Glutamatergic neuron (in vitro differentiated cells): ENCODE results near the gene SIK3. TPM values are rescaled to one million over a fixed set of nuclear protein-coding genes. Genes with fewer than 3 reads are reported as not detected.

Source experiments
- DNase-seq: peaks from one replicate; pipeline ENCODE4 v3.0.0; 2022
- H3K27ac Mint-ChIP-seq: one replicate; pipeline ENCODE4 v1.8.0; 2020; ENCODE audit warnings: mild to moderate bottlenecking, mixed read lengths, inconsistent platforms; ENCODE audit not compliant: unreplicated experiment
- H3K27me3 Mint-ChIP-seq: one replicate; pipeline ENCODE4 v1.8.0; 2020; ENCODE audit warnings: mild to moderate bottlenecking, moderate library complexity, mixed read lengths, inconsistent platforms; ENCODE audit not compliant: unreplicated experiment
- H3K36me3 Mint-ChIP-seq: one replicate; pipeline ENCODE4 v1.8.0; 2020; ENCODE audit warnings: mild to moderate bottlenecking, mixed read lengths, inconsistent platforms; ENCODE audit not compliant: unreplicated experiment
- H3K4me1 Mint-ChIP-seq: one replicate; pipeline ENCODE4 v1.8.0; 2020; ENCODE audit warnings: mild to moderate bottlenecking, low read depth, mixed read lengths, inconsistent platforms; ENCODE audit not compliant: unreplicated experiment
- H3K4me3 Mint-ChIP-seq: one replicate; pipeline ENCODE4 v1.8.0; 2020; ENCODE audit warnings: mild to moderate bottlenecking, mixed read lengths, inconsistent platforms; ENCODE audit not compliant: unreplicated experiment
- H3K9me3 Mint-ChIP-seq: one replicate; pipeline ENCODE4 v1.8.0; 2020; ENCODE audit warnings: mild to moderate bottlenecking, moderate library complexity, mixed read lengths, inconsistent platforms; ENCODE audit not compliant: unreplicated experiment
- long read RNA-seq: library from polyadenylated mRNA; unstranded; transcript quantifications from one replicate; pipeline ENCODE4 v2.0.0, GENCODE V29; 2020; ENCODE audit not compliant: unreplicated experiment
- total RNA-seq: library from RNA; stranded (reverse); fragmentation: NEBNext Ultra II Directional; extraction: Animal tissue kit (Norgen Biotek cat#: 25700); gene quantifications from one replicate; pipeline ENCODE4 v1.2.1, GENCODE V29; 2021; ENCODE audit not compliant: unreplicated experiment
- TF ChIP-seq, protein P1 (sequence below): fragments of 200-600 bp; sonication (generic); IDR thresholded peaks from one replicate; pipeline ENCODE4 v1.5.0; 2021; ENCODE audit not compliant: partially characterized antibody, unreplicated experiment

SIK3 gene
- total RNA-seq: 22.2 TPM
- long read RNA-seq: 0 reads

DNA sequence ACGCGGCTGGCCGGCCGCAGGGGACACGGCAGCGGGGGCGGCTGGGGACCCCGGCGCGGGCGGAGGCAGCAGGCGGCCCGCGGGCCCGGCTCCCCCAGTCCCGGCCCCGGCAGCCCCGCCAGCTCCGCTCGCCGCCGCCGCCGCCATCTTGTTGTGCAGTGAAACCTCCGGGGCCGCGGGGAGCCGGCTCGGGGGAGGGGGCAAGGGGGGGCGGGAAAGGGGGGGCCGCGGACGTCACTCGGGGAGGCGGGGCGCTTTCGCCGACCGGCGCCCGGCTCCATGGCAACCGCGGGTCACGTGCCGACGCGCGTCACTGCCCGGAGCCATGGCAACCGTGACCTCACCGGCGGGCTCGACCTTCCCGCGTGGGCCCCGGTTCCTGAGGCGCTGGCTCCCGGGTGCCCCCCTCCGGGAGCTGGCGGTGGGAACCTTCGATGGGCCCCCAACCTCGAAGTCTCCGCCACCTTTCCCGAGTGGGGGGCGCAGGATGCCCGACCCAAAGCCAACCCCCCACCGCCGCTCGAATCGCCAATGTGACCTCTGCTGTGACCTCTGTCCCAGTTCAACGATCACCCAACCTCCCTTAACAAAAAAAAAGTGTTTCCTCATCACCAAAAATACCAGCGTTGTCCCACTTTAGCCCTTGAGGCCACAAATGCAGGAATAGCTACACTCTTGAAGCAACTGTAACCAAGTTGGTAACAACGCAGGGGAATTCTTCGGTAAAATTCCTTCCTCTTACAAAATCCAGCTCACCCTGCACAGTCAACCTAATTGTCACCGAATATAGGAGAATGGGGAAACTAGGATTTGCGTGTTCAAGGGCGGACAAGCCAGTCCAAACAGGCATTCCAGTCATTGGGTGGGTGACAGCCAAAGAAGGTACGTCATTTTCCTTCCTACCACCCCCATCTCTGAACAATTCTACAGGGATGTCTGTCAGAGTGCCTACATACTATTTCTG is at the start of gene SIK3:
Gene SIK3, minus strand, starts transcription at position 160 of the 964 bp plus-strand sequence. Its CDS starts 13 bp downstream, at position 147.
- H3K9me3 Mint-ChIP-seq: peaks cover 3% of the 10 kb centered on the region
- peak; percentile 92 for DNase-seq
- H3K36me3 Mint-ChIP-seq: no peaks in the 10 kb centered on the region
- TF ChIP-seq, protein P1, sequence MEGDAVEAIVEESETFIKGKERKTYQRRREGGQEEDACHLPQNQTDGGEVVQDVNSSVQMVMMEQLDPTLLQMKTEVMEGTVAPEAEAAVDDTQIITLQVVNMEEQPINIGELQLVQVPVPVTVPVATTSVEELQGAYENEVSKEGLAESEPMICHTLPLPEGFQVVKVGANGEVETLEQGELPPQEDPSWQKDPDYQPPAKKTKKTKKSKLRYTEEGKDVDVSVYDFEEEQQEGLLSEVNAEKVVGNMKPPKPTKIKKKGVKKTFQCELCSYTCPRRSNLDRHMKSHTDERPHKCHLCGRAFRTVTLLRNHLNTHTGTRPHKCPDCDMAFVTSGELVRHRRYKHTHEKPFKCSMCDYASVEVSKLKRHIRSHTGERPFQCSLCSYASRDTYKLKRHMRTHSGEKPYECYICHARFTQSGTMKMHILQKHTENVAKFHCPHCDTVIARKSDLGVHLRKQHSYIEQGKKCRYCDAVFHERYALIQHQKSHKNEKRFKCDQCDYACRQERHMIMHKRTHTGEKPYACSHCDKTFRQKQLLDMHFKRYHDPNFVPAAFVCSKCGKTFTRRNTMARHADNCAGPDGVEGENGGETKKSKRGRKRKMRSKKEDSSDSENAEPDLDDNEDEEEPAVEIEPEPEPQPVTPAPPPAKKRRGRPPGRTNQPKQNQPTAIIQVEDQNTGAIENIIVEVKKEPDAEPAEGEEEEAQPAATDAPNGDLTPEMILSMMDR: no peak
- peaks cover 27% of the 10 kb centered on the region for H3K4me1 Mint-ChIP-seq
- H3K4me3 Mint-ChIP-seq: peak within 1 kb of the TSS; percentile 90
- H3K27ac Mint-ChIP-seq: peak within 1 kb of the TSS; percentile 57
- H3K27me3 Mint-ChIP-seq: peaks cover 7% of the 10 kb centered on the region

DNA sequence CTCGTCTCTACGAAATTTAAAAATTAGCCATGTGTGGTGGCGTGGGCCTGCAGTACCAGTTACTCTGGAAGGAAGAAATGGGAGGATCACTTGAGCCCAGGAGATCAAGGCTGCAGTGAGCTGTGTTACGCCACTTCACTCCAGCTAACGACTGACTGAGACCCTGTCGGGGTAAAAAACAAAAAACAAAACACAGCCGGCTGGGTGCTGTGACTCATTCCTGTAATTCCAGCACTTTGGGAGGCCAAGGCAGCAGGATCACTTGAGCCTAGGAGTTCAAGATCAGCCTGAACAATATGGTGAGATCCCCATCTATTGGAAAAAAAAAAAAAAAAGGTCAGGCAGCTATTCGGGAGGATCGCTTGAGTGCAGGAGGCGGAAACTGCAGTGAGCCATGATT is 48.3 kb upstream of the SIK3 start:
- Mint-ChIP-seq H3K27ac (peak overlapping the region; percentile 59), H3K4me3 (peak overlapping the region; percentile 100), H3K9me3 (peaks cover 16% of the 10 kb centered on the region), H3K27me3 (peaks cover 9% of the 10 kb centered on the region), H3K4me1 (peaks cover 2% of the 10 kb centered on the region), H3K36me3 (peaks cover 5% of the 10 kb centered on the region)
- TF ChIP-seq, protein P1: no peak
- DNase-seq: no peak

DNA sequence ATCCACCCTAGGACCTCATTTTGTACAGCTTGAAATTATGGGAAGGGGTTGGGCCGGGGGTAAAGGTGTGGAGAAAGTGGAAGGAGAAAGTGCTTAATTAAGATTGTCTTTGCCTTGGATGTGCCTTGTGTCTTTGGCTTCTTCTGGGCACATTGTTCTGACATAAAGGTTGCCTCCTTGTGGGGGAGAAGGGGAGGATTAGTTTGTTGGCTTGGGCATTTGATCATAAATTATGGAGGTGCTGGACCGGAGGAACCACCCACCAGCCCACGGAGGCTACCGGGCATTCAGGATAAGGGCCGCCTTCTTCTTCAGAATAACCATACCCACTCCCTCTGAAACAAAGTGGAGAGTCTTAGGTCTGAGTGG is 47.1 kb upstream of the SIK3 start:
- peak overlapping the region; percentile 99 for H3K27ac Mint-ChIP-seq
- H3K36me3 Mint-ChIP-seq: peaks cover 5% of the 10 kb centered on the region
- peaks cover 9% of the 10 kb centered on the region for H3K27me3 Mint-ChIP-seq
- peaks cover 16% of the 10 kb centered on the region for H3K9me3 Mint-ChIP-seq
- DNase-seq: no peak
- H3K4me1 Mint-ChIP-seq: peaks cover 2% of the 10 kb centered on the region
- TF ChIP-seq, protein P1: peak; percentile 11
- peak overlapping the region; percentile 100 for H3K4me3 Mint-ChIP-seq

DNA sequence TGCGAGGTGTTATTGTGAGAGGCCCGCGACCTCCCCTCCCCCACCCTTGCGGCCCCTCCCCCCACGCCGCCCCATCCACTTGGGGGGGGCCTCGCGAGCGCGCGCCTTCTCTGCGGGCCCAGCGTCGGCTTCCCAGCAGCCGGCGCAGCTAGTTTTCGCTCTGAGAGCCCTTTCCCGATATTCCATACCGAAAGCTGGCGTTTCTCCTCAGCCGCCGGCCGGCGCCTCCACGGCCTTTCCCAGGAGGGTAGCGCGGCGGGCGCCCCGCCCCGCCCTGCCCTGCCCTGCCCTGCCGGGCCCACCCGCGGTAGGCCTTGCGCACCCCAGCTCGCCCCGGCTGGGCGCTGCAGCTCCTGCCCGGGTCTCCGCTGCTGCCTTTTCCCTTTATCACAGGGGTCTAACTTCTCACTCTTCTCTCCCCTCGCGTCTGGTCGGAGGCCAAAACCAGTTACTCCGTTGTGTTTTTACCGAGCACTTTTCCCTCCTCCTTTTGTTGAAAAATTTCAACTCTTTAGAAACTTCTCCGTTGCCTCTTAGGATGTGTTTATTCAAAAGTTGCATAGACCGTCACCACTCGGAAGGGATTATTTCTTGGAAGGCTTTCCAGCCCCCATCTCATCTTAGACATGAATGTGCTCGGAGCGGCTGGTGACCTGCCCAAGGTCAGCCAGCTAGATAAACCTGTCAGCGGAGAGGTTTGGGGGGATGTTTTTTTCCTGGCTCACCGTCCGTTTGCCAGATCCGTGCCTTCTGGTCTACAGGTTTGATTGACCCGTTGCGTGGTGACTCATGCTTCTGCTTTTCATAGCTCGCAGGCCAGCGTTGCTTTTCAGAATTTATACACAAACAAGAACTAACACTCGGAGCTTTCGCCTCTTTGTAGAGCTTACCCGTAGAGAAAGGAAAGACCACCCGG is 46.5 kb upstream of the SIK3 start:
- Mint-ChIP-seq H3K9me3 (peaks cover 16% of the 10 kb centered on the region), H3K4me3 (peak overlapping the region; percentile 100), H3K27me3 (peaks cover 9% of the 10 kb centered on the region), H3K4me1 (peaks cover 2% of the 10 kb centered on the region), H3K27ac (peak overlapping the region; percentile 99), H3K36me3 (peaks cover 5% of the 10 kb centered on the region)
- DNase-seq: peak; percentile 71
- TF ChIP-seq, protein P1: no peak
